ENCODE measurements around the gene CD200.

CD200 gene

GRCh38 chr3:112392393-112393359 is 59.7 kb downstream of the CD200 start:
- TF ChIP-seq CTCF (IDR thresholded peaks at IDR 0.05; ENCODE audit: insufficient read depth, low read length, poor library complexity, severe bottlenecking), result no peak
- Histone ChIP-seq H3K27me3 (replicated peaks; ENCODE audit: control insufficient read depth, insufficient read depth, low read length) (no peaks in the 10 kb centered on the region), H3K4me3 (replicated peaks; ENCODE audit: low read depth, low read length) (no peak overlapping the region), H3K36me3 (ENCODE audit: control insufficient read depth, insufficient read depth, low read length) (no peaks in the 10 kb centered on the region)
- no peak for DNase-seq (ENCODE audit: extremely low read depth, insufficient read length)

- DNase-seq (ENCODE audit: extremely low read depth, insufficient read length), result no peak
- Histone ChIP-seq H3K36me3 (ENCODE audit: control insufficient read depth, insufficient read depth, low read length) (no peaks in the 10 kb centered on the region), H3K27me3 (replicated peaks; ENCODE audit: control insufficient read depth, insufficient read depth, low read length) (no peaks in the 10 kb centered on the region), H3K4me3 (replicated peaks; ENCODE audit: low read depth, low read length) (no peak overlapping the region)
- no peak for TF ChIP-seq CTCF (IDR thresholded peaks at IDR 0.05; ENCODE audit: insufficient read depth, low read length, poor library complexity, severe bottlenecking)
Measured at GRCh38 chr3:112393360-112393728, 60.4 kb downstream of the CD200 start.

DNA sequence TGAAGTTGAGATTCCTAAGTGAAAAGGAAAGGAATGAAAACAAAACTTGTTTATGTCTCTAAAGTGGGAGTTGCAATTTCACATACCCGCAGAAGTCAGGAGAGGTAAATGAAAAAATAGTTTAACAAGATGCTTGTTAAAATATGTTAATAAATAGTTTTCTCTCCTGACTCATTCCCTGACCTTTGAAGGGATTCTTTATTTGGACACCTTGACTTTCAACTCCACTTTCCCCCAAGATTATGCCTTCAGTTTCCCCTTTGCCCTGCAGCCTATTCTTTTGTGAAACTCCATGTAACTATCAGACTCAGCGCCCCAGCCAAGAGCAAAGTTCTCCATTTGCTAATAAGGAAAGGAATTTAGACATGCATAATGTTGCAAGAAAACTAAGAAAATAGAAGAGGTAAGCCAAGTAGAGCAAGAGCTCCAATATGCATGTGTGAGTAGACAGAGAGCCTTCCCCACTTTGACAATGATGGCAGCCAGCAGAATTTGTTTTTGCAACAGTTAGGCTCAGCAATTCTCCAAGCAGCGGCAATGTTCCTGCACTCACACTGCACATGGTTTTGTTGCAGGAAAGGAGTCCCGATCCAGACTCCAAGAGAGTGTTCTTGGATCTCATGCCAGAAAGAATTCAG is 61.2 kb downstream of the CD200 start:
- no peak for TF ChIP-seq CTCF (IDR thresholded peaks at IDR 0.05; ENCODE audit: insufficient read depth, low read length, poor library complexity, severe bottlenecking)
- DNase-seq (ENCODE audit: extremely low read depth, insufficient read length), result no peak
- no peaks in the 10 kb centered on the region for H3K36me3 ChIP-seq (ENCODE audit: control insufficient read depth, insufficient read depth, low read length)
- H3K27me3 ChIP-seq (replicated peaks; ENCODE audit: control insufficient read depth, insufficient read depth, low read length), result no peaks in the 10 kb centered on the region
- no peak overlapping the region for H3K4me3 ChIP-seq (replicated peaks; ENCODE audit: low read depth, low read length)

DNA sequence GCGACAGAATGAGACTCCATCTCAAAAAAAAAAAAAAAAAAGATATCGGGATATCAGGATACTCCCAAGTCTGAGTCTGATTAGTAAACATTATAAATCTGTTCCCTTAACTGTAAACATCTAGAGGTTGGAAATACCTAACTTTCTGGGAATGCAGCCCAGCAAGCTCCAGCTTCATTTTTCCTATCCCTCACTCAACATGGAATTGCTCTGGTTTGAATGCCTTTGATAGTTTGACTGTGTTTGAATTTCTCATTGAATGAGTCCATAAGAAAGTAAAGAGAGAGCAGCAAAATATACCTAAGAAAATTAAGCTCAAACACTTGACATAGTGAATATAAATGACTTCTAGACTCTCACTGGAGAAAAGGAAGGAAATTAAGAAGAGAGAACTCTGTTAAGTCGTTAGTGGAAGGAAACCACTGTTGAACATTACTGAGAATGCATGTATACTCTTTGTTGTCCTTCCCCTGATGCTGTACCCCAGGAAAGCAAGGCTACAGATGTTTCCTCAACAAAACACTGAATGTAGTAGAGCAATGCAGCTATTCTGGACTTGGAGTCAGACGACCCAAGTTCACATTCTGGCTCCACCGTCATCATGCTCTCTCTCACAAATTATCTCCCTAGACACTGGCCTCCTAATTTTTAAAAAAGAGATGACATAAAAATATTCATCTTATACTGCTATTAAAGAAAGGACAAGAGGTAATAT is 62.4 kb downstream of the CD200 start:
- H3K27me3 ChIP-seq (replicated peaks; ENCODE audit: control insufficient read depth, insufficient read depth, low read length), result no peaks in the 10 kb centered on the region
- TF ChIP-seq CTCF (IDR thresholded peaks at IDR 0.05; ENCODE audit: insufficient read depth, low read length, poor library complexity, severe bottlenecking), result no peak
- no peak overlapping the region for H3K4me3 ChIP-seq (replicated peaks; ENCODE audit: low read depth, low read length)
- no peak for DNase-seq (ENCODE audit: extremely low read depth, insufficient read length)
- no peaks in the 10 kb centered on the region for H3K36me3 ChIP-seq (ENCODE audit: control insufficient read depth, insufficient read depth, low read length)

DNA sequence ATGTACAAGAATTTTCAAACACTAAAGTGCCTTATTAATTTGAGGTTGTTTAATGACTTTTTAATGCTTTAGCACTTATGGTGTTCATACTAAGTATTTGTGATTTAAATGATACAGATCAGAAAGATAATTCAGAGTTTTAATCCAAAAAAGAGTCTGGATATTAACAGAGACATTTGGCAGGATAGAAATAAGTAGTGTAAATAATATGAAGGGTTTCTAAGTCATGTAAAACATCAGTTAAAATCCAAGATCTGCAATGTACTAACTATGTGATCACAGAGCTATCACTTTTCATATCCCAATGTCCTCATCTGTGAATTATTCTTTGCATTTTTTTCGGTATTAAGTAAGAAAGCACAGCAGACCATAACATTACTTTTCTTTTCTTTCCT is 62.9 kb downstream of the CD200 start:
- H3K36me3 ChIP-seq (ENCODE audit: control insufficient read depth, insufficient read depth, low read length), result no peaks in the 10 kb centered on the region
- no peak overlapping the region for H3K4me3 ChIP-seq (replicated peaks; ENCODE audit: low read depth, low read length)
- TF ChIP-seq CTCF (IDR thresholded peaks at IDR 0.05; ENCODE audit: insufficient read depth, low read length, poor library complexity, severe bottlenecking), result no peak
- DNase-seq (ENCODE audit: extremely low read depth, insufficient read length), result no peak
- no peaks in the 10 kb centered on the region for H3K27me3 ChIP-seq (replicated peaks; ENCODE audit: control insufficient read depth, insufficient read depth, low read length)

All from GM06990 (cell line).